GM12892 (cell line): ENCODE results near the gene RASGEF1C.

Source experiments
- DNase-seq: peaks from one replicate; pipeline ENCODE4 v3.0.0; 2011; ENCODE audit not compliant: insufficient read length
- FAIRE-seq: peaks from 2 replicates; lab custom pipeline; 2011; peaks lifted over from hg19 to GRCh38; lab: Jason Lieb, UNC
- POLR2A ChIP-seq: IDR thresholded peaks from 2 replicates; pipeline ENCODE4 v1.6.1; 2011; ENCODE audit warnings: low read depth, low read length, control low read depth
- POLR2AphosphoS5 ChIP-seq: IDR thresholded peaks from 2 replicates; pipeline ENCODE4 v1.6.1; 2011; ENCODE audit warnings: low read depth, low read length, control low read depth
- TAF1 ChIP-seq: IDR thresholded peaks from 2 replicates; pipeline ENCODE4 v1.6.1; 2011; ENCODE audit warnings: low read depth, mild to moderate bottlenecking, control low read depth, low read length, borderline replicate concordance

Gene RASGEF1C

DNA sequence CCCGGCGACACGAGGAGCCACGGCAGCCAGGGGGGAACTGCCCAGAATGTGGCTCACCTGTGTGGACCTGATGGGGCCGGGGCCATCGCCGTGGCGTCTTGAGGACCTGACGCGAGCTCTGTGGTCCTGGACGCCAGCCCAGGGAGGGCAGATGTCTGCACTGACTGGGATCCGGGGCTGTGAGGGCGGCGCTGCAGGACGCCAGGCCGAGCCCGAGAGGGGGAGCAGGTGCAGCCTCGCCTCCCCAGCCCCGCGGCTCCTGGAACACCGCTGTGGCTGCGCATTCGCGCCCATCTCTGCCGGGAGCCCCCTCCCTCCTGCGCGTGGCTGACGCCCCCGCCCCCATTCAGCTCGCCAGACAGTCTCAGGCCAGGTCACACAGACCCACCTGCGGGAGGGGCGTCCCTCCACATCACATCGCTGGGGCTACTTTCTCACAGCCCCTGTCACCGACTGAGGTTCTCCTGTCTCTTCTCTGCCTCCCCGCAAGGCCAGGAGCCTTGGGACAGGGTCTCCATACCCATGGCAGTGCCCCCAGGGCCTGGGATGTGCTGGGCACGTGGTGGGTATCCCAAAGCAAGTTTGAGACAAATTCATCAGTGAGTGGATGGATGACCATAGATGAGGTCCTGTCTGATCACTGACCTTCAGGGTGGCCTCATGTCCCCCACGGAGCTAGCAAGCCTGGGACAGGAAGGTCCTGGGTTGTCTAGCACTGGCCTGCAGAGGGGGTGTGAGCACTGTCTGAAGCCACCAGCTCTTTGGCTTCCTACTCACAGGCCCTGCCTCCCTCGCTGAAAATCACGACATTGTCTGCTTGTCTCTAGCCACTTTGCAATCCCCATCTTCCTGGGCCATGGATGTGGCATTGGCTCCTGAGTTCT, 47.3 kb downstream of the RASGEF1C start:
- no peak for FAIRE-seq
- DNase-seq: no peak
- TF ChIP-seq POLR2AphosphoS5 (no peak), TAF1 (no peak), POLR2A (no peak)

DNA sequence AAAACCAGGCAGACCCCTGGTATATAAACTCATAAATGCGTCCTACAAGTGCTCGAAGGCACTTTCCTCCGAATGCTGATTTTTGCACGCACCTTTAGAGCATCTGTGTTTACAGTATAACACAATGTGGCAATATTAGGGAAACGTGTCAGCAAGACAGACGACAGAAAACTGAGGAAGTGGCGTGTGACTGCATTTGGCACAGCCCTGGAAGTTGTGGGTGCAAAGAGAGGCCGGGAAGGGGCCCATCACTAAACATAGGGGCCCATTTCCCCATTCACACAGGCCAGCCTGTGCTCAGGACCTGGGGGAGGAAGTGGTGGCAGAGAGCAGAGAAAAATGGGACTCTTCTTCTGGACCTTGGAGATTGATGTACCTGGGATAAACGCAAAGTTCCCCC, 48.2 kb downstream of the RASGEF1C start:
- DNase-seq (no peak), FAIRE-seq (no peak)
- TF ChIP-seq POLR2AphosphoS5 (no peak), POLR2A (no peak), TAF1 (no peak)

DNA sequence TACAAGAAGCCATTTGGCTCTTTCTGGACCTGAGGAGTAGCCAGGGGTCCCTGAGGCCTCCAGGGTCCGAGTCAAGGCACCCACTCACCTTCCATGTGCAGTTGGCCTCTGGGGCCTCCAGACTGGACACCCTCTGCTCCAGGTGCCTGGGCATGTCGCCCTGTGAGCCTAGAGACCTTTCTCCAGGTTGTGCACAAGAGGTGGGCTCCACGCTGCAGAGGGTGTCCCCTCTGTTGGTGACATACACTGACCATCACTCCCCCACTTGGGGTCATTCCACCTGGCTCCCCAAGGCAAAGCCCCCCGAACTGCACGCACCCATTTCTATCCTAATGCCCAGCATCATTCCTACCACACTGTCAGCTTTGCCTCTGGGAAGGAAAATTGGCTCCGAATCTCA, 48.8 kb downstream of the RASGEF1C start:
- no peak for TF ChIP-seq POLR2AphosphoS5
- no peak for TF ChIP-seq POLR2A
- TF ChIP-seq TAF1: no peak
- DNase-seq (no peak), FAIRE-seq (no peak)

DNA sequence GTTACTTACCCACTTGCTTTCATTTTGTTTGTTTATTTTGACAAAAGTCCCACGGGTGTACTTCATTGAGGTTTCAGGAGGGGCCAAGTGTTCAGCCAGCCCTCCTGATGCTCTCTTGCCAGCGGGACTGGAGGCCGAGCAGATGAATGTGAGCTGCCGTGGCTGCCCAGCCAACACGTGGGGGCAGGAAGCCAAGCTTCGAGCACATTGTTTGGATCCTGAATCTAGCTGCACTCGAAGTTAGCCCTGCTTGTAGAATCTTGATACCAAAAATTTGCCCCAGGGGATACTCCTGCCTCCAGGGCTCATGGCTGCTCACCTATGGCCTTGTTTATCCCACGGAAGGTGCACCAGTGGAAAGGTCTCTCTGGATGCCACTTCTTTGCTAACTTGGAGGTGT, 49.3 kb downstream of the RASGEF1C start:
- no peak for FAIRE-seq
- TF ChIP-seq TAF1 (no peak), POLR2A (no peak), POLR2AphosphoS5 (no peak)
- DNase-seq: no peak

DNA sequence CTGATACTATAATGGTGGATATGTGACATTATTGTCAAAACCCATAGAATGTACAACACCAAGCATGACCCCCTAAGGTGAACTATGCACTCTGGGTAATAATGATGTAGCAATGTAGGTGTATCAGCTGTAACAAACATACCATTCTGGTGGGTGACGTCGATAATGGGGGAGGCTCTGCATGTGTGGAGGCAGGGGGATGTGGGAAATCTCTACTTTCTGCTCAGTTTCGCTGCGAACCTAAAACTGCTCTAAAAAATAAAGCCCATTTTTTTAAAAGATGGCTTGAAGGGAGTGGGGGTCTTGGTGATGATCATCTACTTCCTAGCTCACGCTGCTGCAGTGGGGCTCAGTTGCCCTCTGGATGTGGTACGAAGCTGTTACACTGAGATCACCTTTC, 51.1 kb downstream of the RASGEF1C start:
- TF ChIP-seq TAF1: no peak
- no peak for TF ChIP-seq POLR2A
- DNase-seq (no peak), FAIRE-seq (no peak)

DNA sequence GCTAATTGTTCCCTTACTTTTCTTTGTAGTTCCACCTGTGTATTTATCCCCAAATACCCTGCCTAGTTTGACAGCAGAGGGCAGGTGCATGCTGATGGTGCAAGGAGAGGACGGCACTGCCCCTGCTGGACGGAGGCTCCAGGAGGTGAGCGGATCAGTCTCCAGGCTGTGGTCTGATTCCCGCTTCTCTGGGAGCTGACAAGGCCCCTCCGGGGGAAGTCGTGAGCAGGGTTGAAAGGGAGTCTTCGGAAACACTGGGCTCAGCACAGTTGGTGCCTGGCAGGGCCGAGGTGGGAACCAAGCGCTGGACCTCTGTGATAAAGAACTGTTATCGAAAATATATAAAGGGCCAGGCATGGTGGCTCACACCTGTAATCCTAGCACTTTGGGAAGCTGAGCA, 52.9 kb downstream of the RASGEF1C start:
- TF ChIP-seq TAF1 (no peak), POLR2AphosphoS5 (no peak), POLR2A (no peak)
- no peak for DNase-seq
- FAIRE-seq: no peak

DNA sequence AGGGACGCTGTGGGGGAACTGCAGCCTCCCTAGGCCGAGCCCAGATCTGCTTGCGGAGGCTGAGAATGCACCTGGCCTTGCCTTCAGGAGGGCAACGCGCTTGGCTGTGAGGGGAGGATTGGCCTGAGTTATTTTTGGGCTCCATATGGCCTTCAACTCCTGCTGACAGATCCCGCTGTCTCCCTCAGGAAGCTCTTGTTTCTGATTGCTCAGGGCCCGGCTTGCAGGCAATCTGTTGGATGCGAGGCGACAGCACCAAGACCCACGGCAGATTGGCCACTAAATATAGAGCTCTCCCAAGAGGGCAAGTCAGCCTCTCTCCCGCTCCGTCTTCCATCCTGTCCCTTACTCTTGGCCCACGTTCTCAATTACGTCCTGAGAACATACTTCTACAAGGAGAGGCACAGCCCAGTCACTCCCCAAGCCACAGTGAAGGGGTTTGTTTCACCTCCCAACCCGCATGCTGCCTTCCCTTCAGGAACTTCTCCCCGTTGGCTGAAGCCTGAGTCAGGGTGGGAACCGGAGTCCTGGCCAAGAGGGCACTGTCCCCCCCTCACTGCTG, 53.6 kb downstream of the RASGEF1C start:
- TF ChIP-seq TAF1 (no peak), POLR2AphosphoS5 (no peak), POLR2A (no peak)
- FAIRE-seq: no peak
- DNase-seq: no peak

DNA sequence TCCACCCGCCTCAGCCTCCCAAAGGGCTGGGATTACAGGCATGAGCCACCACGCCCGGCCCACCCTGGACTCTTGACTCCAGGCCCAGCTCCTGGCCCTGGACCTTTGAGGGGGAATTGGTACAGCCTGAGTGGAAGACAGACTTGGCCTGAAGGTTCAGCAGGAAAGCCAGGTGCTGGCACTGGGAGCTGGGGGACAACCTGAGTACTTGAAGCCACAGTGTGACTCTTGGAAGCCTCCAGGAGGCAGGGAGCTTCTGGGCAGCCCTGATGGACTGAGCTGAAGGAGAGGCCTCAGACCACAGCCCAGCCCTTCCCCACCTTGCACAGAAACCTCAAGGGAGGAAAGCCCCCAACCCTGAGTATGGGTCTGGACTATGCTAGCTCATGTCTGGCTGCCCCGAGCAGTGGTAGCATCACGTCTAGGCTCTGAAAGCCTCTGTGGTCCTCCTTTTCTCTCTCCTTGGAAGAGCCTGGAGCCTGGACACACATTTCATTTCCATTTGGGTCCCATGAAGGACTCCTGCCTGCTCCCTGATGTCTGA, 54.1 kb downstream of the RASGEF1C start:
- no peak for FAIRE-seq
- DNase-seq: no peak
- no peak for TF ChIP-seq POLR2AphosphoS5

DNA sequence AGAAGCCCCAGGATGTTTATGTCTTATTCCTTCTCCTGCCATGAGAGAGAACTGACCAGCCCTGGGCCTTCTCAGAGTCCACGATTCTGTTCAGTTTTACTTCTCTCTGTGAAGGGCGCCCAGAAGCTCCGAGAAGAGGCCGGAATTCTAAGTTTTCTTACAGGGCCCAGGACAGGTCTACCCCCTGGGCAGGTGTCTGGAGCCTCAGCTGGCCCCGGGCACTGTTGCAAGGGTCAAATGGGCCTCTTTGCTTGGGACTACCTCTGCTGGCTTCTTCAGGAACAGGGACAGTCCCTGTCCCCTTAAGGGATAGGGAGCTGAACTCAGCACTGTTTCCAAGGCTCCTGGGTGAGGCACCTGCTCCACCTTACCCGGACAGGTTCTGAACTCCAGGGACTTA, 55.0 kb downstream of the RASGEF1C start:
- TF ChIP-seq POLR2A: no peak
- TF ChIP-seq POLR2AphosphoS5: no peak
- no peak for TF ChIP-seq TAF1
- DNase-seq (no peak), FAIRE-seq (no peak)

DNA sequence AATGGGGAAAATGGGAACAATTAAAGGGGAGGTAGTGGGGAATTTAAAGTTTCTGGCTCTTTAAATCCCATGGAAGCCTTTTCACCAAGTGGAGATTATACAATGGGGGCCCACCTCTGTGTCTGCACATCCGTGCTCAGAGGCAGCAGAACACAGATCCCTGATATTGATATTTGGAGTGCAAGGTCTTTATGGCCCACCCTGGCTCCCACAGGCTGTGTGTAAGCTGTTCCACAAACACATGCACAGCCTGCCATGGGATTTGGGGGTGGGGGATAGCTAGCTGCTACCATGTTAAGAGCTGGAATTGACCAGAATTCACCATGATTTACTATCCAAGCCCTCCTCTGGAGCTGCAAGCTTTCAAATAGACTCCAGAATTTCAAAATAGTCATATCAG, 55.9 kb downstream of the RASGEF1C start:
- FAIRE-seq (no peak), DNase-seq (no peak)
- no peak for TF ChIP-seq TAF1
- no peak for TF ChIP-seq POLR2A
- TF ChIP-seq POLR2AphosphoS5: no peak

DNA sequence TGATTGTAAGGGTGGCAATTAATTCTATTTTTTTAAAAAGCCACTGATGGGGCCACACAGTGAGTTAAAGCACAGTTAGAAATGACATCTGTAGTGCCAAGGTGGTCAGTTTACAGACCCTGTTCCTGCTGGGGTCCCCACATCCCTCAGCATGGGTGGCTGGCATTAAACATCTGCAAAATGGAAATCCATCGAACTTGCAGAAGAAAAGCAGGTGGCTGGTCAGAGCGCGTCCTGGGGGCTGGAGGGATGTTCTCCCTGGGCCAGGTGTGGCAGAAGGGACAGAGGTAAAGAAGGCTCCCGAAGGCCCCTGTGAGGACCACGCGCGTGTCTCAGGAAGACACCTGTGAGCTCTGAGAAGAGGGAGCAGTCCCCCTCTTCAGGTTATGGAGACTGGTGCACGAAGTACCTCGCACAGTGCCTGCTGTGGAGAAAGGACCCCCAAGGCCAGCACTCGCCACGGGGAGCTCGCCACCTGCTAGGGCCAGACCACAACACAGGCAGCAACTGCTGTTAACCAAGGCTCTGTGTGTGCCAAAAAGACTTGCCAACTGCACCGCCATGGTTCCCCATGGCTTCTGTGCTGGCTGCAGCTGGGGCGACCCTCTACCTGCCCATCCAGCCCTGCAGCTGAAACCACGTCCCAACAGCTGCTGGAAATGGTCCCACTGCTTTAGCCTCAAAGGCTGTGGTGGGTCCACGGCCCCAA, 65.2 kb downstream of the RASGEF1C start:
- no peak for TF ChIP-seq POLR2AphosphoS5
- no peak for TF ChIP-seq TAF1
- no peak for TF ChIP-seq POLR2A
- FAIRE-seq: no peak
- no peak for DNase-seq
